HUDEP-2 (cell line): ENCODE data around the gene TBX3.

Source experiments
- DNase-seq, 76 experiments: peaks; one replicate each; lab custom pipeline; 2025; ENCODE audit not compliant: unreplicated experiment in 76 of 76; lab: John Stamatoyannopoulos, UW

Gene TBX3

GRCh38 chr12:114636723-114637480 is 47.1 kb downstream of the TBX3 start:
- DNase-seq, result peak in 5 of 76 experiments; percentile 7 to 32 (median 20)

DNA sequence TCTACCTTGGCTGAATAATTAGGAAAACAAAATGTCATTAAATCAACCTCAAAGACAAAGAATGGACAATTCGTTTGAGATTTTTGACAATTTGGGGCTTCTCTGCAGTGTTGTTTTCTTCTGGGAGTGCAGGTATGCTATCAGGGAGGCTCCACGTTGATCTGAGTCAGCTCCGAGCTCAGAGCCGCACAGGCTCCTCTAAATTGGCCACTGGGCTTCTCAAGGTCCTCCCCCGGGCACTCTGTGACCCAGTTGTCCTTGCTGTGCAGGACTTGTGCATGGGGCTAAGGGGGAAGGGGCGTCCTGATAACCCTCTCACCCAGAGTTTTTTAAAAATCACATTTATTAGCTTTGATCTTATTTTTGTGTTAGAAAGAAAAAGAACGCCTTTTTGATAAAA is 52.7 kb downstream of the TBX3 start:
- DNase-seq, result no peak

GRCh38 chr12:114628199-114628598 is 55.8 kb downstream of the TBX3 start:
- DNase-seq, result no peak

DNA sequence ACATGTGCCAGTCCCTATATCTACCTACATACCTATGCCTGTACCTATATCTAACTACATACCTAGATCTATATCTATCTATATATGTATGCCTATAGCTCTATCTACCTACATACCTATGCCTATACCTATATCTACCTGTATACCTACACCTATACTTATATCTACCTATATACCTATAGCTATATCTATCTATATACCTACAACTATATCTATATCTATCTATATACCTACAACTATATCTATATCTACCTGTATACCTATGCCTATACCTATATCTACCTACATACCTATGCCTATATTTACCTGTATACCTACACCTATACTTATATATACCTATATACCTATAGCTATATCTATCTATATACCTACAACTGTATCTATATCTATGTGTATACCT is 56.6 kb downstream of the TBX3 start:
- no peak for DNase-seq

GRCh38 chr12:114625294-114625851 is 58.6 kb downstream of the TBX3 start:
- peak in 43 of 76 experiments; percentile 2 to 66 (median 21) for DNase-seq

DNA sequence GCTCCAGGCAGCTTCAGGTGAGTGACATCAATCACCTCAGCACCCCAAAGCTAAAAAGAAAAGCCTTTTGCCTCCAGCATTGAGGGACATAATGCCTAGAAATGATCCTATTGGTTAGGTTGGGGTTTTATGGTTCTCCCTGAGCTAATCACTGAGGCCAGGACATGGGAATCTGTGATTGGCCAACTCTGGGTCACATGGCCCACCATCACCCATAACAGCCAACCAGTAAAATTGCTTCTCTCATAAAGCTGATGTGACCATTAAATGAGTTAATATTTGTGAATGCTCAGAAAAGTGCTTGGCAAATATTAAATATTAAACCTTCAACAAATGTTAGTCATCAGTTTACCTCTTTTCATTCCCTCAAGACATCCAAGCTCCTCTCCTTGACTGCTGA is 60.2 kb downstream of the TBX3 start:
- no peak for DNase-seq
